ENCODE data around the gene BST2. TPM values are rescaled to one million over a fixed set of nuclear protein-coding genes. Genes with fewer than 3 reads are reported as not detected.
A peak's percentile ranks its signal among the peaks of the same experiment; 100 is the strongest.

Gene BST2
- total and polyA plus RNA-seq, 9 of the 15 experiments (the other 6 are each of a cell fraction or from before 2014, with no cell fraction given), result 11.2 to 232 (median 151) TPM

- TF ChIP-seq CUX1 (CRISPR knock-in tag; IDR thresholded peaks at IDR 0.05), result no peak
- TF ChIP-seq PRPF4 (IDR thresholded peaks at IDR 0.05; ENCODE audit: insufficient read depth, low read depth, low read length, poor library complexity, severe bottlenecking), result no peak
- TF ChIP-seq RBFOX2 (IDR thresholded peaks at IDR 0.05; ENCODE audit: low read depth, low read length), result peak; percentile 42; the same call in 1 of the 2 replicates
- TF ChIP-seq VEZF1 (CRISPR knock-in tag; IDR thresholded peaks at IDR 0.05), result peak; percentile 71
- no peak for TF ChIP-seq ZNF592 (IDR thresholded peaks at IDR 0.05)
- no peak for TF ChIP-seq GTF2E2 (tag; IDR thresholded peaks at IDR 0.05)
- TF ChIP-seq NCOA1 (IDR thresholded peaks at IDR 0.05; ENCODE audit: low read depth), result no peak
- TF ChIP-seq HDAC1 (IDR thresholded peaks at IDR 0.05), result no peak
- no peak for TF ChIP-seq ELF4 (CRISPR knock-in tag; IDR thresholded peaks at IDR 0.05)
- no peak for TF ChIP-seq RBM15 (IDR thresholded peaks at IDR 0.05; ENCODE audit: insufficient read depth, low read length)
- TF ChIP-seq USF1 (CRISPR knock-in tag; IDR thresholded peaks at IDR 0.05), result no peak
- TF ChIP-seq TAF1 (IDR thresholded peaks at IDR 0.05; ENCODE audit: control insufficient read depth, extremely low read depth, insufficient read depth, low read length, severe bottlenecking), result no peak
- no peak for TF ChIP-seq TCF7L2 (IDR thresholded peaks at IDR 0.05; ENCODE audit: low read depth, low read length)
- no peak for TF ChIP-seq SIN3A (IDR thresholded peaks at IDR 0.05; ENCODE audit: borderline replicate concordance in 2 of 2, control insufficient read depth in 1 of 2, low read depth in 2 of 2, low read length in 2 of 2)
- TF ChIP-seq THRAP3 (IDR thresholded peaks at IDR 0.05; ENCODE audit: borderline replicate concordance), result no peak
These were observed 28.4 kb downstream of the BST2 start, which contains the start of gene PLVAP (continued) for GRCh38 chr19:17376935-17377600.
